Kidney epithelial cell (primary cell): ENCODE data around the gene GADL1. TPM values are rescaled to one million over a fixed set of nuclear protein-coding genes. Genes with fewer than 3 reads are reported as not detected.

Source experiments
- DNase-seq: peaks from one replicate; pipeline ENCODE4 v3.0.0-alpha.2; 2010; ENCODE audit warnings: low read depth
- H3K27me3 ChIP-seq: 2 replicates; pipeline ENCODE4 v1.6.0; 2011; ENCODE audit warnings: low read length; ENCODE audit not compliant: control insufficient read depth, insufficient read depth
- H3K36me3 ChIP-seq: 2 replicates; pipeline ENCODE4 v1.5.1; 2011; ENCODE audit warnings: low read length; ENCODE audit not compliant: control insufficient read depth, insufficient read depth
- H3K4me3 ChIP-seq: 2 replicates; pipeline ENCODE4 v1.5.1; 2011; ENCODE audit warnings: low read depth, mild to moderate bottlenecking, control low read depth, low read length
- total RNA-seq: library from RNA; depleted of rRNA; stranded (reverse); fragments of >200 nt; gene quantifications from 2 replicates; pipeline ENCODE4 v1.2.3, GENCODE V29; 2015
- TF ChIP-seq, protein P1 (sequence below): IDR thresholded peaks from 2 replicates; pipeline ENCODE4 v1.5.1; 2011; ENCODE audit warnings: mild to moderate bottlenecking, moderate library complexity, low read length, control low read depth, inconsistent platforms; ENCODE audit not compliant: insufficient read depth, poor library complexity, severe bottlenecking

Gene GADL1
- total RNA-seq, 1 donor from 2014 or later, result not detected

DNA sequence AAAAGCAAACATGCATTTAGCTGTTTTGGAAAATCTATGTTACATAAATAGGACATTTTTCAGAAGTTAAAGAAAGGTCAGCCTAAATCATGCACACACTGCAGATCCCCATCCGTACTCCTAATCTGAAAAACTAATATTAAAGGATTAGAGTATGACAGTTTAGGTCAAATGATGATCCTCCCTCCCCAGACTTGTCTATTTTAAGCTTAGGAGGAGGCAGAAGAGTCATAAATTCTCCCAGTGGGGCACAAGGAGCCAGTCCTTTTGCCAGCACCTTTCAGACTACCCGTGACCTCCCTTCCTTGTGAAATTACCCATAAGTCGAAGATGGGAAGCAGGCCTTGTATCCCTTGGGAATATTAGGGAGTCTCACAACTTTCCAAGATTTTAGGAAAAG lies 210.1 kb downstream of the GADL1 start:
- Histone ChIP-seq H3K27me3 (no peaks in the 10 kb centered on the region), H3K4me3 (no peak overlapping the region), H3K36me3 (peaks cover 2% of the 10 kb centered on the region)
- DNase-seq, result no peak
- TF ChIP-seq, protein P1, sequence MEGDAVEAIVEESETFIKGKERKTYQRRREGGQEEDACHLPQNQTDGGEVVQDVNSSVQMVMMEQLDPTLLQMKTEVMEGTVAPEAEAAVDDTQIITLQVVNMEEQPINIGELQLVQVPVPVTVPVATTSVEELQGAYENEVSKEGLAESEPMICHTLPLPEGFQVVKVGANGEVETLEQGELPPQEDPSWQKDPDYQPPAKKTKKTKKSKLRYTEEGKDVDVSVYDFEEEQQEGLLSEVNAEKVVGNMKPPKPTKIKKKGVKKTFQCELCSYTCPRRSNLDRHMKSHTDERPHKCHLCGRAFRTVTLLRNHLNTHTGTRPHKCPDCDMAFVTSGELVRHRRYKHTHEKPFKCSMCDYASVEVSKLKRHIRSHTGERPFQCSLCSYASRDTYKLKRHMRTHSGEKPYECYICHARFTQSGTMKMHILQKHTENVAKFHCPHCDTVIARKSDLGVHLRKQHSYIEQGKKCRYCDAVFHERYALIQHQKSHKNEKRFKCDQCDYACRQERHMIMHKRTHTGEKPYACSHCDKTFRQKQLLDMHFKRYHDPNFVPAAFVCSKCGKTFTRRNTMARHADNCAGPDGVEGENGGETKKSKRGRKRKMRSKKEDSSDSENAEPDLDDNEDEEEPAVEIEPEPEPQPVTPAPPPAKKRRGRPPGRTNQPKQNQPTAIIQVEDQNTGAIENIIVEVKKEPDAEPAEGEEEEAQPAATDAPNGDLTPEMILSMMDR, result no peak

DNA sequence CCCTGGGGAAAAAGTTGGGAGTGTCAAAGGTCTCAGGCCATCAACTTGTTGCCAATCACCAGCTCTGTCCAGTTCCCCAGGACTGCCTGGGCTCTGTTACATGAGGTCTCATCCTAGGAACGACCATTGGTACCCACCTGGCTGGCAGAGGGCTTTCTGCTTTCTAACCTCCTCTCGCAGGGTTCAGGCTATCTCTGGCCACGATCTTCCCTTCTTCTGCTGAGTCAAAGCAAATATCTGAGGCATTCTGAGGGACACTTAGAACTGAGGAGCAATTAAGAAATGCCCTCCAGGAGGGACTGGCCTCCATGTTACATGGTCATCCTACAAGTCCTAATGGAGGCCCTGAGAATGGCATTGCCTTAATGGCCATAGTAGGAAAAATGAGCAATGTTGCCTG lies 210.7 kb downstream of the GADL1 start:
- DNase-seq, result no peak
- peaks cover 2% of the 10 kb centered on the region for H3K36me3 ChIP-seq
- TF ChIP-seq, protein P1, result no peak
- H3K27me3 ChIP-seq, result no peaks in the 10 kb centered on the region
- H3K4me3 ChIP-seq, result no peak overlapping the region

DNA sequence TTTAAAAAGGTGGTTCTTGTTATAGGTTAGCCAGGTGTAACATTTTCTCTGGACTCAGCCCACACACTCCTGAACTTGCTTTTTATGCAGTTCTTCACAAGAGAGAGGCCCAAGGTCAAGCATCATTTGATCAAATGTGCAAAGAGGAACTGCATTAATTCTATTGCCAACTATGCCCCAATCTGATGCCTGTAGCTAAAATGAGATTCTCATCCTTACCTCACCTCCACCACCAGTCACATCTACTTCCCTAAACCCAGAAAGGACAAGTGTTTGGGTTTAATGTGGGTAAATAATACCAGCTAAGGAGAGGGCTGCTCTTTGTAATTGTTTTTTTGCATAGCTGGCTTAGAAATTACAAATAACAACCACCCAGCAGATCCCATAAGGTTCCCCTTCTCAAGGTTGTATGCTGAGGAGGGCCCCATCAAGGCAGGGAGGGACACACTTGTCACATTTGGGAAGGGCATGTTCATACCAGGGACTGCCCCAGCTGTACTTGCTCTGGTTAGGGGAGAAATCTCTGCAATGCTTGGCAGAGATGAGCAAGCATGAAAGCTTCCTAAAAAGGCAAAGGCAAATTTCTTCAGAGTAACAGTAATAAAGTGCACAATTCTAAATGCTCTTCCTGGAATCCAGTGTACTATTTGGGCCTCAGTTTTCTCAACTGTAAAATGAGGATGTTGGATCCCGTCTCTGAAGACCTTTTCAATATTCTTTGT lies 211.9 kb downstream of the GADL1 start:
- TF ChIP-seq, protein P1, result no peak
- Histone ChIP-seq H3K36me3 (peaks cover 2% of the 10 kb centered on the region), H3K4me3 (no peak overlapping the region), H3K27me3 (no peaks in the 10 kb centered on the region)
- no peak for DNase-seq

- no peak for DNase-seq
- TF ChIP-seq, protein P1, result no peak
- peaks cover 3% of the 10 kb centered on the region for H3K36me3 ChIP-seq
Measured at GRCh38 chr3:30681649-30682211, 212.7 kb downstream of the GADL1 start.

GRCh38 chr3:30680789-30681648 lies 213.4 kb downstream of the GADL1 start:
- Histone ChIP-seq H3K27me3 (no peaks in the 10 kb centered on the region), H3K4me3 (no peak overlapping the region), H3K36me3 (peaks cover 3% of the 10 kb centered on the region)
- no peak for DNase-seq
- TF ChIP-seq, protein P1, result no peak

More at GRCh38 chr3:30681649-30682211, 212.7 kb downstream of the GADL1 start:
- H3K27me3 ChIP-seq, result no peaks in the 10 kb centered on the region
- no peak overlapping the region for H3K4me3 ChIP-seq
